GM21786 (cell line): ENCODE data around the gene ZNG1F.
"Not testable (repeated sequence)": the region's sequence is repeated elsewhere in the genome, so short reads cannot be mapped to it uniquely, and the experiment has no call there.

Source experiments
- ATAC-seq: cut with Tn5 transposase; IDR thresholded peaks from one replicate; pipeline ENCODE4 v1.9.1; 2021; ENCODE audit not compliant: unreplicated experiment

Gene ZNG1F

GRCh38 chr9:41189217-41189616 is at the start of gene ZNG1F:
TSS of gene ZNG1F (minus strand) at chr9:41189317. CDS start at chr9:41189258, 59 bp downstream.
- ATAC-seq = not testable (repeated sequence)

DNA sequence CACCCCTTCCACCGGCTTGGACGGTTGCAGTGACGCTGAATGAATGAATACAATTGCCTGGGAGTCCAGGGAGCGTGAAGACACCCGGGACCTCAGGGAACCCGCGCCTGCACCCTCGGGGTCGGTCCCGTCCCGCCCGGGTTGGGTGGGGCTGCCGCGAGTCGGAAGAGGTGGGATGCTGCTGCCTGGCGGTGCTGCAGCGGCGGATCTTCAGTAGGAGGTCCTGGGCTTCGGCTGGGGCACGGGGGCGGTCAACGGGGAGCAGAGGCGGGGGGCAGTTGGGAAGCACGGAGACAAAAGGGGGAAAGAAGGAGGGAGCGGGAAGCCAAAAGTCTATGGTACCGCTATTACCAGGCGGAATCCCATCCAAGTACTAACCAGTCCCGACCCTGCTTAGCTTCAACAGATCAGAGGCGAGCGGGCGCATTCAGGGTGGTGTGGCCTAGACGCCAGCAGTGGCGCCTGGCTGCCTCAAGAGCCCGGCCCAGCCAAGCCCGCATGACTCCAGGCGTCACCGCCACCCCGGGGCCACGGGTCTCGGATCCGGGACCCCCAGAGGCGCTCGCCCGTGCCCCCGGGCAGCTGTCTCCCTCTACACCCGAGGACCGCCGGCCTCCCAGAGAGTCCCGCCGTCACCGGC is 48.1 kb upstream of the ZNG1F start:
- not testable (repeated sequence) for ATAC-seq

GRCh38 chr9:41236486-41237109 is 47.5 kb upstream of the ZNG1F start:
- not testable (repeated sequence) for ATAC-seq

DNA sequence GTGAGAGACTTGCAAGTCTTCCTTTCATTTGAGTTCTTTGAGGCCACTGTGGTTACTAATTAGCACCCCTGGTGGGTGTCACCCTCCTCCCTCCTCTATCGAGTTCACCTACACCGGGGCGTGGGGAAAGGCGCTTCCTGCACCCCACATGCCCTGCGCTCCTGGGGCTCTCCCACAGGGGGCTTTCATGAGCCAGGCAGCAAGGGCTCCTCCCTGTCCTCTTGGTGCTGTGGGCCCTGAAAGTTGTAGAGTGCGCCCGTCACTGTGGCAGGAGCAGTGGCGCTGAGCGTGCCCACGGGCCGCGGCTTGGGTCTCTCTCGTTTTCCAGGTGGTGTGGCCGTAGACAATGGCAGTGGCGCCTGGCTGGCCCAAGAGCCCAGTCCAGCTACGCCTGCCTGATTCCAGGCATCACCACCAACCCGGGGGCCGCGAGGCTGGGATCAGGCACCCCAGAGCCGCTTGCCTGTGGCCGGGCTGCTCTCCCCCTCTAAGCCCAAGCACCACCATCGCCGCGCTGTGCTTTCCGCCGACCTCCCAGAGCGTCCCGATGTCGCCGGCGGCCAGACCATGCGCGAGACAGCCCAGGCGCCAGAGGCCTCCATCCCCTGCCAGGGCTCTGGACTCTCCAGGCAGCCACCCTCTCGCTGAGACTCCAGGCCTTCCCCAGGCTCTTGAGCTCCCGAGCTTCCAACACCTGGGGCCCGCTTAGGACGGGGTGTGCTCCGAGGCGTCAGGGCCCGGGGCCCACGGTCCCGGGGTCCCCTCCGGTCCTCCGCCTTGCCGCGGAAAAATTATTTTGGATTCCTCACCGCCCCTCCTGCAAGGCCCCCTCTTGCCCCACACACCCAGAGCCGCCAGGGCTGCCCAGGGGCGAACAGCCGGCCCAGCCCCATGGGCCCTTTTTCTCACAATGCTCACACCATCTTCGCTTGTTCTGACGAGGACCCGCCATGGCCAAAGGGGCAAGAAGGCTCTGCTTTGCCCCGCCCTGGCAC is 46.0 kb upstream of the ZNG1F start:
- ATAC-seq = peak; percentile 100

- ATAC-seq = peak; percentile 2
Measured at GRCh38 chr9:41234221-41234620, 45.1 kb upstream of the ZNG1F start.

DNA sequence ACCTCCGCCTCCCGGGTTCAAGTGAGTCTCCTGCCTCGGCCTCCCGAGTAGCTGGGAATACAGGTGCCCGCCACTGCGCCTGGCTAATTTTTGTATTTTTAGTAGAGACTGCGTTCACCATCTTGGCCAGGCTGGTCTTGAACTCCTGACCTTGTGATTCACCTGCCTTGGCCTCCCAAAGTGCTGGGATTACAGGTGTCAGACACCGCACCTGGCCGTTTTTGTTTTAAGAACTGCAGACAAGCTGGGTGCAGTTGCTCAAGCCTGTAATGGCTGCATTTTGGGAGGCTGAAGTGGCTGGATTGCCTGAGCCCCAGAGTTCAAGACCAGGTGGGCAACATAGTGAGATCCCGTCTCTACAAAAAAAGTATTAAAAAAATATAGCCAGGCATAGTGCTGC is 43.2 kb upstream of the ZNG1F start:
- ATAC-seq = not testable (repeated sequence)

- not testable (repeated sequence) for ATAC-seq
Measured at GRCh38 chr9:41230418-41230817, 41.3 kb upstream of the ZNG1F start.

DNA sequence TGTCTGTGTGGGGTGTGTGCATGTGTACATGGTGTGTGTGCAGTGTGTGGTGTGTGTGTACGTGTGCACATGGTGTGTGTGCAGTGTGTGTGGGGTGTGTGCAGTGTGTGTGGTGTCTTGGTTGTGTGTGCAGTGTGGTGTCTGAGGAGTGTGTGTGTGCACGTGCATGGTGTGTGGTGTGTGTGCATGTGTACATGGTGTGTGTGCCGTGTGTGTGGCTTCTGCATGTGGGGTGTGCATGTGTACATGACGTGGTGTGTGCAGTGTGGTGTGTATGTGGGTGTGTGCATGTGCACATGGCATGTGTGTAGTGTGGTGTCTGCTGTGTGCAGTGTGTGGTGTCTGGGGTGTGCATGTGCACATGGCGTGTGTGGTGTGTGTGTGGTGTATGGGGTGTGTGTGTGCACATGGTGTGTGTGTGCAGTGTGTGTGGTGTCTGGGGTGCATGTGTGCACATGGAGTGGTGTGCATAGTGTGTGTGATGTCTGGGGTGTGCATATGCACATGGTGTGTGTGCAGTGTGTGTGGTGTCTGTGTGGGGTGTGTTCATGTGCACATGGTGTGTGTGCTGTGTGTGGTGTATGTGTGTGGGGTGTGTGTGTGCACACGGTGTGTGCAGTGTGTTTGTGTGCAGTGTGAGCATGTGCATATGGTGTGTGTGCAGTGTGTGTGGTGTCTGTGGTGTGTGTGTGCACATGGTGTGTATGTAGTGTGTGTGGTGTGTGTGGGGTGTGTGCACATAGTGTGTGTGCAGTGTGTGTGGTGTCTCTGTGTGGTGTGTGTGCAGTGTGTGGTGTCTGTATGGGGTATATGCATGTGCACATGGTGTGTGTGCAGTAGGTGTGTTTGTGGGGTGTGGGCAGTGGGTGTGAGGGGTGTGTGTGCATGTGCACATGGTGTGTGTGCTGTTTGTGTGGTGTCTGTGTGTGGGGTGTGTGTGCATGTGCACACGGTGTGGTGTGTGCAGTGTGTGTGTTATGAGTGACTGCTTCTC is 40.6 kb upstream of the ZNG1F start:
- no peak for ATAC-seq

- ATAC-seq = not testable (repeated sequence)
Measured at GRCh38 chr9:41219831-41220230, 30.7 kb upstream of the ZNG1F start.

DNA sequence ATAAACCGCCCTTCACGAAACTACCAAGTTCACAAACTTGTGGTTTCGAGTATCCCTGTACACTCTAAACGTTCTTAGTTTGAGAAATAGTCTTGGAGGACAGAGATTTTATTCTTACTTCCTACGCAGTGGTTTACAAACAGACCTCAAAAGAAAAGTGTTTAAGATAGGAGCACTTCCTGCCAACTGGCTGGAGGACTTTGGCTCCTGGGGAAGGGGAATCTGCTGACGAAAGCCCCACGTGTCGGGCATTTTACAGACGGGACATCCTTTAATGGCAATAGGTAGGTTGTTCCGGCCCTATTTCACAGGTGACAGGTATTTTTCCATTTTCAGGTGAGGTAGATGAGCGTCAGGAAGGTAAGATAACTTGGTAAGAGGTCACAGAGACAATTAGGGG is 678 bp downstream of the ZNG1F start:
- not testable (repeated sequence) for ATAC-seq

DNA sequence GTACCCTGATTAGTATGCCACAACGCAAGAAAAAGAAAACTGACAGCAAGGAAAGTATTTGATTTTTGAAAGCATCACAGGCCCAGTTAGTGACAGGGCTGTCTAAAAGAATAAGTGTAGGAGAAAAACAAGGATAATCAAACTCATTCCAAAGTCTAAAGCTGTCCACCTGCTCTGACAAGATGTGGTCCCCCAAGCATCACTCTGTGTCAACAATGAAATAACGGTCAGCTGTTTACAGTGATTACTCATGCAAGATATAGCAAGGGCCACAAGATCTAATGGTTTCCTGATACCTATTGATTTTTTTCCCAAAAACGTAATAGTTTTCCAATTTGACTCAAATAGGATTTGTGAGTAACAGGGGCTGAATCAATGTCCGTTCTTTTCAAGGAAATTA is 14.1 kb downstream of the ZNG1F start:
- not testable (repeated sequence) for ATAC-seq

GRCh38 chr9:41150116-41150515 is 39.0 kb downstream of the ZNG1F start:
- not testable (repeated sequence) for ATAC-seq

DNA sequence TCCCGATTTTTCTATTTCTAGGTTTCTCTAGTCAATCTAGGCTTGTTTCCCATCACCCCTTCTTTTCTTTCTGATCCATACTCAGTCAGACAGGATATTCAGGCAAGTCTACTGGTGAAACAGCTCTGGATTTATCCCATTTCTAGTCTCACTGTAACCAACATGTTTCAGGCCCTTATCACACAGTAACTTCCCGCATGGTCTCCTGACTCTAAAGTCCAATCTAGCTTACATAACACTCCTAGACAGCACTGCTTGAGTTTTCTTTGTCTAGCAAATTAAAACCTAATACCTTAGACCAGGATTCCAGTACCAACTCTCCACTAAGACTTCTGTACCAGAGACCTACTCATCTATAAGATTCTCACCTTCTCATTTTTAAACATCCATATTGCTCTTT is 47.2 kb downstream of the ZNG1F start:
- not testable (repeated sequence) for ATAC-seq

GRCh38 chr9:41128581-41128980 is 60.5 kb downstream of the ZNG1F start, which contains the start of gene FOXD4L6:
TSS of gene FOXD4L6 (minus strand) at chr9:41128681. CDS start at chr9:41128383, 298 bp downstream.
- not testable (repeated sequence) for ATAC-seq

- not testable (repeated sequence) for ATAC-seq
Measured at GRCh38 chr9:41126746-41127446, 62.2 kb downstream of the ZNG1F start.

DNA sequence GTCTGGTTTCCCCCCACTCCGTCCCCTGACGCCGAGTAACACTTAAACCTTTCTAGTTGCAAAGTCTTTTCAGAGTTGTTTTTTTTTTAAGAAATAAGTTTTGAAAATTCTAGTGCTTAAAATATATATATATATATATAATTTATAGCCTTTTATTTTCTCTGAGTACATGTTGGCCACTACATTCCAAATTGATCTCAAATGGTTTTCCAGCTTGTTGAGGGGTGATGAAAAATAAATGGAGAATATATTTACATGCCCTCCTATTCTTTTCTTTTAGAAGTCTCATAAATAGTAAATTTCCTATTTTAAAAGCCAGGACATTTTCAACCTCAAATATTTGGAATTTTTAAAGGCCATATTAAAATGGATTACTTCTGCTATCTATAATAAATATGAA is 63.2 kb downstream of the ZNG1F start:
- not testable (repeated sequence) for ATAC-seq

DNA sequence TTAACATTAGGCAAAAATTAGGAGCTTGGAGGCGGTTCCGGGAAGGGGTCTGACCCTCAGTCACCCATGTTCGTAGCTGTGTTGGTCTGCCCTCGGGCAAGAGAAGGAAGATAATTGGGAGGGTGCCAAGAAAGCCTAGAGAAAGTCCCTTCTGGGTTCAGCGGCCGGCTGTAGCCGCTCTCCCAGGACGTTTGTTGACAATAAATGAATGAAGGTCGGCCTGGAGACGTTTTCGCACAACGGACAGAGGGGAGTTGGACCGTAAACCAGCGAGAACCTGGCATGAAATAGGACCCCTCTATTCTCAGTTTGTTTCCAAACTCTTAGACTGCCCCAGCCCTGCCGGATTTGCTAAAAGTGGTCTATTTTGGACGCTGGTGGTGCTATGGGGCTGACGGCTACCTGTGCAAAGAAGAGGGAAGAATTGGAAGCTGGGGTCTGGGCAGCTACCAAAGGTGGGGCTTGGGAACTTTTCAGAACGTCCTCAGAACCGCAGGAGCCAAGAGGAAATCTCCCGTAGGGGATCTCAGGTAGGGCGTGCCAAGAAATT is 63.9 kb downstream of the ZNG1F start:
- ATAC-seq = not testable (repeated sequence)

GRCh38 chr9:41124250-41125108 is 64.6 kb downstream of the ZNG1F start:
- not testable (repeated sequence) for ATAC-seq
